Liver (tissue), 9 donors: ENCODE results near the gene FAM184B. TPM values are rescaled to one million over a fixed set of nuclear protein-coding genes. Genes with fewer than 3 reads are reported as not detected.

ENCODE experiments used
- DNase-seq: peaks from one replicate; pipeline ENCODE4 v3.0.0-alpha.2; 2017; ENCODE audit warnings: low spot score
- H3K27ac ChIP-seq, 2 donors: one replicate each; pipeline ENCODE4 v1.7.0; 2013; ENCODE audit warnings: inconsistent platforms in 2 of 2, low read length in 2 of 2, control low read depth in 1 of 2, low read depth in 1 of 2, mild to moderate bottlenecking in 1 of 2
- H3K27me3 ChIP-seq, 4 donors: one replicate each; pipeline versions ENCODE4 v1.6.1 to v1.7.0; 2013; ENCODE audit warnings: low read length in 3 of 4, inconsistent platforms in 1 of 4, mild to moderate bottlenecking in 1 of 4, moderate library complexity in 1 of 4; ENCODE audit not compliant: control insufficient read depth in 4 of 4, insufficient read depth in 4 of 4
- H3K36me3 ChIP-seq, 4 donors: one replicate each; pipeline versions ENCODE4 v1.6.1 to v1.7.0; 2013; ENCODE audit warnings: low read length in 3 of 4, mild to moderate bottlenecking in 3 of 4, low read depth in 1 of 4, moderate library complexity in 1 of 4; ENCODE audit not compliant: control insufficient read depth in 4 of 4, insufficient read depth in 3 of 4
- H3K4me1 ChIP-seq, 4 donors: one replicate each; pipeline versions ENCODE4 v1.6.1 to v1.7.0; 2013; ENCODE audit warnings: low read length in 3 of 4, mild to moderate bottlenecking in 3 of 4, moderate library complexity in 1 of 4; ENCODE audit not compliant: control insufficient read depth in 4 of 4, insufficient read depth in 4 of 4
- H3K4me3 ChIP-seq, 3 donors: one replicate each; pipeline versions ENCODE4 v1.6.1 to v1.7.0; 2013; ENCODE audit warnings: low read length in 3 of 3, control low read depth in 1 of 3, low read depth in 1 of 3, mild to moderate bottlenecking in 1 of 3
- H3K9ac ChIP-seq, 2 donors: one replicate each; pipeline ENCODE4 v1.7.0; 2013; ENCODE audit warnings: low read length in 2 of 2, mild to moderate bottlenecking in 2 of 2, moderate library complexity in 2 of 2, control low read depth in 1 of 2, low read depth in 1 of 2
- H3K9me3 ChIP-seq, 4 donors: one replicate each; pipeline versions ENCODE4 v1.6.1 to v1.7.0; 2013; ENCODE audit warnings: low read length in 3 of 4; ENCODE audit not compliant: control insufficient read depth in 4 of 4
- EGR1 ChIP-seq, 2 donors: IDR thresholded peaks; 2 replicates each; pipeline ENCODE4 v1.6.1; 2016 to 2018; ENCODE audit warnings: antibody characterized with exemption in 2 of 2, low read depth in 2 of 2
- FOXA1 ChIP-seq: IDR thresholded peaks from 2 replicates; pipeline ENCODE4 v1.6.1; 2016; ENCODE audit warnings: antibody characterized with exemption
- FOXA2 ChIP-seq: IDR thresholded peaks from 2 replicates; pipeline ENCODE4 v1.6.1; 2016; ENCODE audit warnings: antibody characterized with exemption
- GABPA ChIP-seq, 2 donors: IDR thresholded peaks in 1 of 2; conservative IDR thresholded peaks in 1 of 2; 2 replicates each; pipeline ENCODE4 v1.6.1; 2016; ENCODE audit warnings: antibody characterized with exemption in 2 of 2, mild to moderate bottlenecking in 1 of 2, moderate library complexity in 1 of 2
- HNF4A ChIP-seq, 2 donors: conservative IDR thresholded peaks; 2 replicates each; pipeline ENCODE4 v1.6.1; 2016; ENCODE audit warnings: antibody characterized with exemption in 2 of 2, mild to moderate bottlenecking in 2 of 2
- HNF4G ChIP-seq: IDR thresholded peaks from 2 replicates; pipeline ENCODE4 v1.6.1; 2016; ENCODE audit warnings: antibody characterized with exemption
- JUND ChIP-seq, 2 donors: IDR thresholded peaks; 2 replicates each; pipeline ENCODE4 v1.6.1; 2016; ENCODE audit warnings: antibody characterized with exemption in 2 of 2
- NR2F2 ChIP-seq: IDR thresholded peaks from 2 replicates; pipeline ENCODE4 v1.6.1; 2016; ENCODE audit warnings: antibody characterized with exemption
- RAD21 ChIP-seq, 2 donors: IDR thresholded peaks; 2 replicates each; pipeline ENCODE4 v1.6.1; 2016; ENCODE audit warnings: antibody characterized with exemption in 2 of 2, mild to moderate bottlenecking in 2 of 2
- RXRA ChIP-seq, 2 donors: IDR thresholded peaks; 2 replicates each; pipeline ENCODE4 v1.6.1; 2017 to 2018; ENCODE audit warnings: antibody characterized with exemption in 2 of 2, mild to moderate bottlenecking in 1 of 2
- SP1 ChIP-seq: IDR thresholded peaks from 2 replicates; pipeline ENCODE4 v1.6.1; 2018; ENCODE audit warnings: antibody characterized with exemption, mild to moderate bottlenecking
- TAF1 ChIP-seq: conservative IDR thresholded peaks from 2 replicates; pipeline ENCODE4 v1.6.1; 2016; ENCODE audit warnings: antibody characterized with exemption, mild to moderate bottlenecking
- YY1 ChIP-seq: IDR thresholded peaks from 2 replicates; pipeline ENCODE4 v1.6.1; 2016; ENCODE audit warnings: antibody characterized with exemption, mild to moderate bottlenecking
- WGBS: extraction: QIAGEN DNeasy Blood & Tissue Kit; methylation state at CpG from one replicate; pipeline ENCODE4 v1.1.7; 2013; 5-methylcytosine and 5-hydroxymethylcytosine counted together
- polyA plus RNA-seq, 2 donors: library from polyadenylated mRNA; stranded (reverse) in 1 of 2; unstranded in 1 of 2; fragments of 200-250 nt in 1 of 2; fragments of >200 nt in 1 of 2; fragmentation: Nextera tagmentation in 1 of 2; extraction: Ambion mirVana in 1 of 2; gene quantifications; one replicate each; pipeline versions ENCODE4 v1.2.1 to v1.2.3, GENCODE V29; 2013 to 2015
- total RNA-seq, 2 donors: library from RNA; depleted of rRNA; stranded (reverse); fragments of >200 nt; gene quantifications; one replicate each; pipeline ENCODE4 v1.2.3, GENCODE V29; 2014
- TF ChIP-seq, protein P1 (sequence below): IDR thresholded peaks from 2 replicates; pipeline ENCODE4 v1.6.1; 2016; ENCODE audit warnings: antibody characterized with exemption
- TF ChIP-seq, protein P2 (sequence below): IDR thresholded peaks from 2 replicates; pipeline ENCODE4 v1.6.1; 2016; ENCODE audit warnings: antibody characterized with exemption
- TF ChIP-seq, protein P3 (sequence below): IDR thresholded peaks from 2 replicates; pipeline ENCODE4 v1.6.1; 2016; ENCODE audit warnings: antibody characterized with exemption
- TF ChIP-seq, protein P4 (sequence below): IDR thresholded peaks from 2 replicates; pipeline ENCODE4 v1.6.1; 2016; ENCODE audit warnings: antibody characterized with exemption, mild to moderate bottlenecking
- TF ChIP-seq, protein P5 (sequence below): fragments of 150-350 bp; IDR thresholded peaks from 2 replicates; pipeline ENCODE4 v1.5.1; 2017; ENCODE audit warnings: improper control_type of control experiment, low read depth, low read length; ENCODE audit not compliant: missing input control
- donor health status: healthy.
- donor health status: healthy.
- donor health status: healthy.
- donor health status: healthy.
- donor health status: healthy.

FAM184B gene
- total and polyA plus RNA-seq, 4 donors = 0.01 TPM; not detected in 3

DNA sequence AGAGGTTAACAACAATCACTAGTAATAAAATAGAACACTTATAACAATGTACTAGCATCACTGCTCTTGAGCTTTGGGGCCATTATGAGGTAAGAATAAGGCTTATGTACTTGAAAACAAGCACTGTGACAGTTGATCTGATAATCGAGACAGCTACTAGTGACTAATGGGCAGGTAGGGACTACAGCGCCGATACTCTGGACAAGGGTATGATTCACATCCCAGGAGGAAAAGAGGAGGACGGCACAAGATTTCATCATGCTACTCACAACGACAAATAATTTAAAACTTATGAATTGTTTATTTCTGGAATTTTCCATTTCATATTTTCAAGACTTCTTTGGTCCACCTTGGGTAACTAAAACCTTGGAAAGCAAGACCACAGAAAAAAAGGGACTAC lies 62.3 kb downstream of the FAM184B start:
- H3K27ac ChIP-seq = no peak overlapping the region
- no peak overlapping the region for H3K4me3 ChIP-seq
- TF ChIP-seq RAD21 (IDR thresholded peaks at IDR 0.05) = no peak
- TF ChIP-seq, protein P1, sequence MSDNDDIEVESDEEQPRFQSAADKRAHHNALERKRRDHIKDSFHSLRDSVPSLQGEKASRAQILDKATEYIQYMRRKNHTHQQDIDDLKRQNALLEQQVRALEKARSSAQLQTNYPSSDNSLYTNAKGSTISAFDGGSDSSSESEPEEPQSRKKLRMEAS = no peak
- TF ChIP-seq YY1 = no peak
- TF ChIP-seq GABPA (IDR thresholded peaks at IDR 0.05 in 1 of 2, conservative IDR thresholded peaks at IDR 0.05 in 1 of 2) = no peak
- no peak for TF ChIP-seq HNF4G
- TF ChIP-seq EGR1 (IDR thresholded peaks at IDR 0.05; ENCODE audit: low read depth in 2 of 2) = no peak
- TF ChIP-seq TAF1 = no peak
- TF ChIP-seq, protein P2, sequence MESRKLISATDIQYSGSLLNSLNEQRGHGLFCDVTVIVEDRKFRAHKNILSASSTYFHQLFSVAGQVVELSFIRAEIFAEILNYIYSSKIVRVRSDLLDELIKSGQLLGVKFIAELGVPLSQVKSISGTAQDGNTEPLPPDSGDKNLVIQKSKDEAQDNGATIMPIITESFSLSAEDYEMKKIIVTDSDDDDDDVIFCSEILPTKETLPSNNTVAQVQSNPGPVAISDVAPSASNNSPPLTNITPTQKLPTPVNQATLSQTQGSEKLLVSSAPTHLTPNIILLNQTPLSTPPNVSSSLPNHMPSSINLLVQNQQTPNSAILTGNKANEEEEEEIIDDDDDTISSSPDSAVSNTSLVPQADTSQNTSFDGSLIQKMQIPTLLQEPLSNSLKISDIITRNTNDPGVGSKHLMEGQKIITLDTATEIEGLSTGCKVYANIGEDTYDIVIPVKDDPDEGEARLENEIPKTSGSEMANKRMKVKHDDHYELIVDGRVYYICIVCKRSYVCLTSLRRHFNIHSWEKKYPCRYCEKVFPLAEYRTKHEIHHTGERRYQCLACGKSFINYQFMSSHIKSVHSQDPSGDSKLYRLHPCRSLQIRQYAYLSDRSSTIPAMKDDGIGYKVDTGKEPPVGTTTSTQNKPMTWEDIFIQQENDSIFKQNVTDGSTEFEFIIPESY = no peak
- TF ChIP-seq, protein P3, sequence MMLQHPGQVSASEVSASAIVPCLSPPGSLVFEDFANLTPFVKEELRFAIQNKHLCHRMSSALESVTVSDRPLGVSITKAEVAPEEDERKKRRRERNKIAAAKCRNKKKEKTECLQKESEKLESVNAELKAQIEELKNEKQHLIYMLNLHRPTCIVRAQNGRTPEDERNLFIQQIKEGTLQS = no peak
- no peak for TF ChIP-seq JUND (IDR thresholded peaks at IDR 0.05)
- TF ChIP-seq, protein P4, sequence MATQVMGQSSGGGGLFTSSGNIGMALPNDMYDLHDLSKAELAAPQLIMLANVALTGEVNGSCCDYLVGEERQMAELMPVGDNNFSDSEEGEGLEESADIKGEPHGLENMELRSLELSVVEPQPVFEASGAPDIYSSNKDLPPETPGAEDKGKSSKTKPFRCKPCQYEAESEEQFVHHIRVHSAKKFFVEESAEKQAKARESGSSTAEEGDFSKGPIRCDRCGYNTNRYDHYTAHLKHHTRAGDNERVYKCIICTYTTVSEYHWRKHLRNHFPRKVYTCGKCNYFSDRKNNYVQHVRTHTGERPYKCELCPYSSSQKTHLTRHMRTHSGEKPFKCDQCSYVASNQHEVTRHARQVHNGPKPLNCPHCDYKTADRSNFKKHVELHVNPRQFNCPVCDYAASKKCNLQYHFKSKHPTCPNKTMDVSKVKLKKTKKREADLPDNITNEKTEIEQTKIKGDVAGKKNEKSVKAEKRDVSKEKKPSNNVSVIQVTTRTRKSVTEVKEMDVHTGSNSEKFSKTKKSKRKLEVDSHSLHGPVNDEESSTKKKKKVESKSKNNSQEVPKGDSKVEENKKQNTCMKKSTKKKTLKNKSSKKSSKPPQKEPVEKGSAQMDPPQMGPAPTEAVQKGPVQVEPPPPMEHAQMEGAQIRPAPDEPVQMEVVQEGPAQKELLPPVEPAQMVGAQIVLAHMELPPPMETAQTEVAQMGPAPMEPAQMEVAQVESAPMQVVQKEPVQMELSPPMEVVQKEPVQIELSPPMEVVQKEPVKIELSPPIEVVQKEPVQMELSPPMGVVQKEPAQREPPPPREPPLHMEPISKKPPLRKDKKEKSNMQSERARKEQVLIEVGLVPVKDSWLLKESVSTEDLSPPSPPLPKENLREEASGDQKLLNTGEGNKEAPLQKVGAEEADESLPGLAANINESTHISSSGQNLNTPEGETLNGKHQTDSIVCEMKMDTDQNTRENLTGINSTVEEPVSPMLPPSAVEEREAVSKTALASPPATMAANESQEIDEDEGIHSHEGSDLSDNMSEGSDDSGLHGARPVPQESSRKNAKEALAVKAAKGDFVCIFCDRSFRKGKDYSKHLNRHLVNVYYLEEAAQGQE = no peak
- TF ChIP-seq, protein P5, sequence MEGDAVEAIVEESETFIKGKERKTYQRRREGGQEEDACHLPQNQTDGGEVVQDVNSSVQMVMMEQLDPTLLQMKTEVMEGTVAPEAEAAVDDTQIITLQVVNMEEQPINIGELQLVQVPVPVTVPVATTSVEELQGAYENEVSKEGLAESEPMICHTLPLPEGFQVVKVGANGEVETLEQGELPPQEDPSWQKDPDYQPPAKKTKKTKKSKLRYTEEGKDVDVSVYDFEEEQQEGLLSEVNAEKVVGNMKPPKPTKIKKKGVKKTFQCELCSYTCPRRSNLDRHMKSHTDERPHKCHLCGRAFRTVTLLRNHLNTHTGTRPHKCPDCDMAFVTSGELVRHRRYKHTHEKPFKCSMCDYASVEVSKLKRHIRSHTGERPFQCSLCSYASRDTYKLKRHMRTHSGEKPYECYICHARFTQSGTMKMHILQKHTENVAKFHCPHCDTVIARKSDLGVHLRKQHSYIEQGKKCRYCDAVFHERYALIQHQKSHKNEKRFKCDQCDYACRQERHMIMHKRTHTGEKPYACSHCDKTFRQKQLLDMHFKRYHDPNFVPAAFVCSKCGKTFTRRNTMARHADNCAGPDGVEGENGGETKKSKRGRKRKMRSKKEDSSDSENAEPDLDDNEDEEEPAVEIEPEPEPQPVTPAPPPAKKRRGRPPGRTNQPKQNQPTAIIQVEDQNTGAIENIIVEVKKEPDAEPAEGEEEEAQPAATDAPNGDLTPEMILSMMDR = no peak
- TF ChIP-seq NR2F2 = no peak
- no peak for TF ChIP-seq SP1
- no peak for TF ChIP-seq FOXA1
- no peak for TF ChIP-seq FOXA2
- TF ChIP-seq HNF4A (conservative IDR thresholded peaks at IDR 0.05) = no peak
- no peaks in the 10 kb centered on the region for H3K36me3 ChIP-seq
- no peaks in the 10 kb centered on the region for H3K9me3 ChIP-seq
- DNase-seq = no peak
- no peaks in the 10 kb centered on the region for H3K27me3 ChIP-seq
- WGBS = 81% methylated on average over 5 of the region's 5 CpGs
- no peaks in the 10 kb centered on the region for H3K4me1 ChIP-seq
- no peak overlapping the region for H3K9ac ChIP-seq

DNA sequence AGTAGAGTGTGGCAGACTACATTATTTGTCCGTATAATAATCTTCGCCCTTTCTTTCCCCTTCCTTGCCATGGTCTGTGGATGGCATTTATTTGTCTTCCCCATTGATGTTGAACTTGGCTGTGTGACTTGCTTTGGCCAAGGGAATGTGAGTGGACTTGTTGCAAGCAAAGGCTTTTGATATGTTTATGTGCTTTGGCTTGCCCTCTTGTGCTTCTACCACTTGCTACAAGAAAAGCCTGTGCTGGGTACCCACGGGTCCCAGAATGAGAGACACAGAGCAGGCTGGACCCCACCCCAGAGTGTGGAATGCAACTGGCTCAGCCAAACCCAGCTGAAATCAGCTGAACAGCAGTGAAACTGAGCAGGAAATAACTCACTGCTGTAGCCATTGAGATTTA lies 63.0 kb downstream of the FAM184B start:
- Histone ChIP-seq H3K4me1 (no peaks in the 10 kb centered on the region), H3K9me3 (no peaks in the 10 kb centered on the region), H3K4me3 (no peak overlapping the region), H3K27ac (no peak overlapping the region), H3K9ac (no peak overlapping the region), H3K27me3 (no peaks in the 10 kb centered on the region), H3K36me3 (no peaks in the 10 kb centered on the region)
- no peak for DNase-seq
- 64% methylated on average over 3 of the region's 3 CpGs for WGBS
- TF ChIP-seq RAD21 (IDR thresholded peaks at IDR 0.05) (no peak), TAF1 (no peak), EGR1 (IDR thresholded peaks at IDR 0.05; ENCODE audit: low read depth in 2 of 2) (no peak), RXRA (IDR thresholded peaks at IDR 0.05) (no peak), HNF4A (conservative IDR thresholded peaks at IDR 0.05) (no peak), JUND (IDR thresholded peaks at IDR 0.05) (no peak), FOXA1 (no peak)
- TF ChIP-seq, protein P5 = no peak
- TF ChIP-seq, protein P4 = no peak
